ENCODE results near the gene FUBP1.

Gene FUBP1

DNA sequence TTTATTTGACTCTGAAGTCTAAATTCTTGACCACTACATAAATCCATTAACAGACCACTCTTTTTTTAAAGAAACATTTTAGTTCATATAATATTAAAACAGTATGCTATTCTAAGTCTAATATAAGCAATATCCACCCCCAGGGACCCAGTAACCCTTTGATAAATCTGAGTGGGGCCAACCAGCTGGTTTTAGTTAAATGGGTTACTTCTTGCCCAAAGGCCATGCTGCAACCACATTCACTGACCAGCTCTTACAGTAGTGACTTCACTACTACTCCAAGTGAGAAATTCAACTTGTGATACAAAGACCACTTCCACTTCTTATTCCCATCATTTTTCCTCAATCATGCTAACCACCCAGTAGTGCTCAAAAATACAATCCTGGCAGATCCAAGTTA is 20.5 kb downstream of the FUBP1 start:
- DNase-seq = no peak

GRCh38 chr1:77956464-77956863 is 22.4 kb downstream of the FUBP1 start:
- H4K91ac ChIP-seq (ENCODE audit: low read length) = no peak overlapping the region
- H3K36me3 ChIP-seq (ENCODE audit: control insufficient read depth in 1 of 2, insufficient read depth in 2 of 2, low read depth in 1 of 2, low read length in 2 of 2) = peaks cover 25 to 100% of the 10 kb centered on the region in 2 experiments
- H3K4me1 ChIP-seq (ENCODE audit: control insufficient read depth, insufficient read depth, low read depth, low read length) = peaks cover 1% of the 10 kb centered on the region
- no peak overlapping the region for H3K18ac ChIP-seq (ENCODE audit: low read depth in 1 of 2, low read length in 2 of 2)
- no peaks in the 10 kb centered on the region for H3K27me3 ChIP-seq (ENCODE audit: control insufficient read depth in 1 of 2, insufficient read depth in 1 of 2, low read length in 2 of 2)
- H3K79me1 ChIP-seq (replicated peaks; ENCODE audit: low read length, poor library complexity, severe bottlenecking) = peaks cover 3% of the 10 kb centered on the region
- H3K23ac ChIP-seq (ENCODE audit: low read length in 2 of 2) = no peak overlapping the region
- no peaks in the 10 kb centered on the region for H3K9me3 ChIP-seq (ENCODE audit: control insufficient read depth, low read length)
- H2BK120ac ChIP-seq (ENCODE audit: low read depth, low read length) = no peak overlapping the region
- no peak overlapping the region for H3K4me3 ChIP-seq (ENCODE audit: insufficient read depth in 1 of 2, low read depth in 1 of 2, low read length in 2 of 2)
- no peak overlapping the region for H3K9ac ChIP-seq (ENCODE audit: low read length)
- H3K4me2 ChIP-seq (ENCODE audit: low read length, poor library complexity, severe bottlenecking) = no peak overlapping the region
- no peak overlapping the region for H2BK5ac ChIP-seq (ENCODE audit: low read depth, low read length, poor library complexity, severe bottlenecking)
- no peak overlapping the region for H2AK5ac ChIP-seq (ENCODE audit: low read length, severe bottlenecking)
- H4K8ac ChIP-seq (ENCODE audit: low read length) = no peak overlapping the region
- H3K14ac ChIP-seq (ENCODE audit: low read length in 2 of 2) = no peak overlapping the region
- no peak overlapping the region for H2BK15ac ChIP-seq (ENCODE audit: low read depth, poor library complexity, severe bottlenecking)
- H3K27ac ChIP-seq (ENCODE audit: low read length, poor library complexity, severe bottlenecking) = no peak overlapping the region
- no peak for DNase-seq
- no peak overlapping the region for H3K4ac ChIP-seq (ENCODE audit: low read depth in 1 of 2, low read length in 2 of 2)
- no peak overlapping the region for H2AFZ ChIP-seq (ENCODE audit: low read depth, low read length)
- H2BK12ac ChIP-seq (ENCODE audit: low read length in 2 of 2) = no peak overlapping the region
- no CpG with 5 or more reads among the region's 3 CpGs for WGBS

More for the DNA sequence above, 20.5 kb downstream of the FUBP1 start:
- no peak overlapping the region for H3K4me3 ChIP-seq (ENCODE audit: insufficient read depth in 1 of 2, low read depth in 1 of 2, low read length in 2 of 2)
- H3K4ac ChIP-seq (ENCODE audit: low read depth in 1 of 2, low read length in 2 of 2) = no peak overlapping the region
- H4K8ac ChIP-seq (ENCODE audit: low read length) = no peak overlapping the region
- H3K9me3 ChIP-seq (ENCODE audit: control insufficient read depth, low read length) = no peaks in the 10 kb centered on the region
- H3K79me1 ChIP-seq (replicated peaks; ENCODE audit: low read length, poor library complexity, severe bottlenecking) = peaks cover 3% of the 10 kb centered on the region
- H3K18ac ChIP-seq (ENCODE audit: low read depth in 1 of 2, low read length in 2 of 2) = no peak overlapping the region
- H3K4me2 ChIP-seq (ENCODE audit: low read length, poor library complexity, severe bottlenecking) = no peak overlapping the region
- H2BK5ac ChIP-seq (ENCODE audit: low read depth, low read length, poor library complexity, severe bottlenecking) = no peak overlapping the region
- H2AFZ ChIP-seq (ENCODE audit: low read depth, low read length) = no peak overlapping the region
- no peaks in the 10 kb centered on the region for H3K27me3 ChIP-seq (ENCODE audit: control insufficient read depth in 1 of 2, insufficient read depth in 1 of 2, low read length in 2 of 2)
- no peak overlapping the region for H3K14ac ChIP-seq (ENCODE audit: low read length in 2 of 2)
- H2BK12ac ChIP-seq (ENCODE audit: low read length in 2 of 2) = no peak overlapping the region
- H3K23ac ChIP-seq (ENCODE audit: low read length in 2 of 2) = no peak overlapping the region
- H3K9ac ChIP-seq (ENCODE audit: low read length) = no peak overlapping the region
- peaks cover 1% of the 10 kb centered on the region for H3K4me1 ChIP-seq (ENCODE audit: control insufficient read depth, insufficient read depth, low read depth, low read length)
- H2BK120ac ChIP-seq (ENCODE audit: low read depth, low read length) = no peak overlapping the region
- H4K91ac ChIP-seq (ENCODE audit: low read length) = no peak overlapping the region
- H3K27ac ChIP-seq (ENCODE audit: low read length, poor library complexity, severe bottlenecking) = no peak overlapping the region
- H3K36me3 ChIP-seq (ENCODE audit: control insufficient read depth in 1 of 2, insufficient read depth in 2 of 2, low read depth in 1 of 2, low read length in 2 of 2) = peaks cover 18 to 100% of the 10 kb centered on the region in 2 experiments
- H2AK5ac ChIP-seq (ENCODE audit: low read length, severe bottlenecking) = no peak overlapping the region
- no peak overlapping the region for H2BK15ac ChIP-seq (ENCODE audit: low read depth, poor library complexity, severe bottlenecking)

- H3K4me1 ChIP-seq (ENCODE audit: control insufficient read depth, insufficient read depth, low read depth, low read length) = peaks cover 1% of the 10 kb centered on the region
- H4K91ac ChIP-seq (ENCODE audit: low read length) = no peak overlapping the region
- 100% methylated on average over 1 of the region's 3 CpGs for WGBS
- no peak overlapping the region for H3K14ac ChIP-seq (ENCODE audit: low read length in 2 of 2)
- no peak overlapping the region for H4K8ac ChIP-seq (ENCODE audit: low read length)
- no peak overlapping the region for H3K4me2 ChIP-seq (ENCODE audit: low read length, poor library complexity, severe bottlenecking)
- H2AFZ ChIP-seq (ENCODE audit: low read depth, low read length) = no peak overlapping the region
- no peak overlapping the region for H2BK120ac ChIP-seq (ENCODE audit: low read depth, low read length)
- H3K27ac ChIP-seq (ENCODE audit: low read length, poor library complexity, severe bottlenecking) = no peak overlapping the region
- no peak overlapping the region for H3K4ac ChIP-seq (ENCODE audit: low read depth in 1 of 2, low read length in 2 of 2)
- no peak overlapping the region for H2BK5ac ChIP-seq (ENCODE audit: low read depth, low read length, poor library complexity, severe bottlenecking)
- H3K23ac ChIP-seq (ENCODE audit: low read length in 2 of 2) = no peak overlapping the region
- H2AK5ac ChIP-seq (ENCODE audit: low read length, severe bottlenecking) = no peak overlapping the region
- DNase-seq = no peak
- no peaks in the 10 kb centered on the region for H3K9me3 ChIP-seq (ENCODE audit: control insufficient read depth, low read length)
- no peaks in the 10 kb centered on the region for H3K27me3 ChIP-seq (ENCODE audit: control insufficient read depth in 1 of 2, insufficient read depth in 1 of 2, low read length in 2 of 2)
- H2BK15ac ChIP-seq (ENCODE audit: low read depth, poor library complexity, severe bottlenecking) = no peak overlapping the region
- peaks cover 25 to 100% of the 10 kb centered on the region in 2 experiments for H3K36me3 ChIP-seq (ENCODE audit: control insufficient read depth in 1 of 2, insufficient read depth in 2 of 2, low read depth in 1 of 2, low read length in 2 of 2)
- H3K18ac ChIP-seq (ENCODE audit: low read depth in 1 of 2, low read length in 2 of 2) = no peak overlapping the region
- H3K9ac ChIP-seq (ENCODE audit: low read length) = no peak overlapping the region
- no peak overlapping the region for H3K4me3 ChIP-seq (ENCODE audit: insufficient read depth in 1 of 2, low read depth in 1 of 2, low read length in 2 of 2)
- peaks cover 5% of the 10 kb centered on the region for H3K79me1 ChIP-seq (replicated peaks; ENCODE audit: low read length, poor library complexity, severe bottlenecking)
- H2BK12ac ChIP-seq (ENCODE audit: low read length in 2 of 2) = no peak overlapping the region
Observed at GRCh38 chr1:77955709-77956108, 23.2 kb downstream of the FUBP1 start.

DNA sequence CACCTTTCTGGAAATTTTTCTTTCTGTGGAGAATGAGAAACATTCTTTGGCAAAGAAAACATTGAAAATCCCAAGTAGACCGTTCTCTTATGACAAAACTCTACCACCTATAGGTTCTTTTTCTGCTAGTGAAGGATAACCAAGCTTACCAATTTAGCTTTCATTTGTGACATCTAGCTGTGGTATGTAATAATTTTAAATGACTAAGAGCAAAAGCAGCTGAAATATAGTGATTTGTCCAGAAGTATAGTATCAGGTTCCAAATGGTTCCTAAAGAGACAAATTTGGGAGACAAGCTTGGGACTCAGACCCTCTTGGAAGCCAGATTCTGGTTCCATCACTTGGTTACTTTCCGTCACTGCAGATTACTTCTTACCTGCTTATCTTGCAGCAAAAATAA is 24.4 kb downstream of the FUBP1 start:
- DNase-seq = no peak
- Histone ChIP-seq H4K8ac (ENCODE audit: low read length) (no peak overlapping the region), H3K4me1 (ENCODE audit: control insufficient read depth, insufficient read depth, low read depth, low read length) (peaks cover 3% of the 10 kb centered on the region), H3K23ac (ENCODE audit: low read length in 2 of 2) (no peak overlapping the region), H3K79me1 (replicated peaks; ENCODE audit: low read length, poor library complexity, severe bottlenecking) (peaks cover 5% of the 10 kb centered on the region), H4K91ac (ENCODE audit: low read length) (no peak overlapping the region), H3K9me3 (ENCODE audit: control insufficient read depth, low read length) (no peaks in the 10 kb centered on the region), H3K4me3 (ENCODE audit: insufficient read depth in 1 of 2, low read depth in 1 of 2, low read length in 2 of 2) (no peak overlapping the region), H3K4ac (ENCODE audit: low read depth in 1 of 2, low read length in 2 of 2) (no peak overlapping the region), H2BK5ac (ENCODE audit: low read depth, low read length, poor library complexity, severe bottlenecking) (no peak overlapping the region), H2BK120ac (ENCODE audit: low read depth, low read length) (no peak overlapping the region), H2AK5ac (ENCODE audit: low read length, severe bottlenecking) (no peak overlapping the region), H3K27ac (ENCODE audit: low read length, poor library complexity, severe bottlenecking) (no peak overlapping the region), H3K36me3 (ENCODE audit: control insufficient read depth in 1 of 2, insufficient read depth in 2 of 2, low read depth in 1 of 2, low read length in 2 of 2) (peaks cover 22 to 100% of the 10 kb centered on the region in 2 experiments), H3K4me2 (ENCODE audit: low read length, poor library complexity, severe bottlenecking) (no peak overlapping the region), H3K18ac (ENCODE audit: low read depth in 1 of 2, low read length in 2 of 2) (no peak overlapping the region), H3K14ac (ENCODE audit: low read length in 2 of 2) (no peak overlapping the region), H2AFZ (ENCODE audit: low read depth, low read length) (no peak overlapping the region), H3K27me3 (ENCODE audit: control insufficient read depth in 1 of 2, insufficient read depth in 1 of 2, low read length in 2 of 2) (no peaks in the 10 kb centered on the region), H3K9ac (ENCODE audit: low read length) (no peak overlapping the region), H2BK12ac (ENCODE audit: low read length in 2 of 2) (no peak overlapping the region), H2BK15ac (ENCODE audit: low read depth, poor library complexity, severe bottlenecking) (no peak overlapping the region)
- 100% methylated on average over 1 of the region's 2 CpGs for WGBS

Data from mesenchymal stem cell (in vitro differentiated cells and primary cell).